Mesodermal cell (in vitro differentiated cells): ENCODE measurements around the gene RPL27A. TPM values are rescaled to one million over a fixed set of nuclear protein-coding genes. Genes with fewer than 3 reads are reported as not detected.
A peak's percentile ranks its signal among the peaks of the same experiment; 100 is the strongest.

Experiments
- H3K27ac ChIP-seq: 2 replicates; pipeline ENCODE4 v1.7.0; 2013; ENCODE audit warnings: mild to moderate bottlenecking, low read depth, low read length, moderate library complexity; ENCODE audit not compliant: severe bottlenecking
- H3K36me3 ChIP-seq: 2 replicates; pipeline ENCODE4 v1.7.1; 2013; ENCODE audit warnings: mild to moderate bottlenecking, low read length, moderate library complexity; ENCODE audit not compliant: control insufficient read depth, insufficient read depth
- H3K4me1 ChIP-seq: one replicate; pipeline ENCODE4 v1.7.1; 2013; ENCODE audit warnings: mild to moderate bottlenecking, low read length; ENCODE audit not compliant: insufficient read depth, control insufficient read depth, poor library complexity, severe bottlenecking
- H3K4me3 ChIP-seq: 2 replicates; pipeline ENCODE4 v1.7.0; 2013; ENCODE audit warnings: low read length, control low read depth, mild to moderate bottlenecking; ENCODE audit not compliant: insufficient read depth, poor library complexity, severe bottlenecking; ENCODE audit errors: extremely low read depth
- H3K9me3 ChIP-seq: 2 replicates; pipeline ENCODE4 v1.7.1; 2013; ENCODE audit warnings: mild to moderate bottlenecking, low read length, moderate library complexity; ENCODE audit not compliant: control insufficient read depth
- WGBS, 2 experiments: methylation state at CpG; one replicate each; pipeline ENCODE4 v1.1.5; 2013; ENCODE audit warnings: missing lambda C conversion rate in 2 of 2; ENCODE audit not compliant: insufficient coverage in 2 of 2; 5-methylcytosine and 5-hydroxymethylcytosine counted together
- polyA plus RNA-seq, 2 experiments: library from polyadenylated mRNA; stranded (reverse); fragments of 50-300 nt; gene quantifications; one replicate each; pipeline ENCODE4 v1.2.3, GENCODE V29; 2013

RPL27A gene
- polyA plus RNA-seq (2013, experiment 1 of 2) = 2,844 TPM
- 2,596 TPM for polyA plus RNA-seq (2013, experiment 2 of 2)

- Histone ChIP-seq H3K4me1 (peaks cover 24% of the 10 kb centered on the region), H3K27ac (peak within 1 kb of the TSS; percentile 88), H3K36me3 (peaks cover 44% of the 10 kb centered on the region), H3K4me3 (peak within 1 kb of the TSS; percentile 99), H3K9me3 (no peaks in the 10 kb centered on the region)
- 0% methylated on average over 50 to 52 of the region's 67 CpGs for WGBS, 2 experiments
These were observed at the start of gene RPL27A, which contains the start of gene TRIM66 for GRCh38 chr11:8682303-8683114. Gene RPL27A, plus strand, starts transcription at chr11:8682792. Its CDS starts 22 bp downstream, at chr11:8682814. Gene TRIM66, minus strand, starts transcription at chr11:8682665. Its CDS starts 10,391 bp downstream, at chr11:8672274.

GRCh38 chr11:8634498-8634897 lies 48.1 kb upstream of the RPL27A start:
- 95 to 100% methylated on average over 3 to 6 of the region's 6 CpGs for WGBS, 2 experiments

GRCh38 chr11:8636127-8636526 lies 46.5 kb upstream of the RPL27A start:
- H3K27ac ChIP-seq = no peak overlapping the region
- H3K9me3 ChIP-seq = peaks cover 11% of the 10 kb centered on the region
- no peaks in the 10 kb centered on the region for H3K4me1 ChIP-seq
- no peak overlapping the region for H3K4me3 ChIP-seq
- peaks cover 41% of the 10 kb centered on the region for H3K36me3 ChIP-seq
- 96 to 97% methylated on average over 2 of the region's 2 CpGs for WGBS, 2 experiments

More at GRCh38 chr11:8634498-8634897, 48.1 kb upstream of the RPL27A start:
- Histone ChIP-seq H3K9me3 (peaks cover 11% of the 10 kb centered on the region), H3K4me1 (peaks cover 7% of the 10 kb centered on the region), H3K36me3 (peaks cover 35% of the 10 kb centered on the region), H3K27ac (no peak overlapping the region), H3K4me3 (no peak overlapping the region)

- WGBS, 2 experiments = no CpG with 5 or more reads among the region's 5 CpGs
- Histone ChIP-seq H3K4me3 (no peak overlapping the region), H3K9me3 (peaks cover 11% of the 10 kb centered on the region), H3K4me1 (no peaks in the 10 kb centered on the region), H3K27ac (no peak overlapping the region), H3K36me3 (peaks cover 47% of the 10 kb centered on the region)
These were observed 44.3 kb upstream of the RPL27A start for GRCh38 chr11:8638300-8638699.

GRCh38 chr11:8639655-8640054 lies 42.9 kb upstream of the RPL27A start:
- Histone ChIP-seq H3K9me3 (peaks cover 11% of the 10 kb centered on the region), H3K4me1 (no peaks in the 10 kb centered on the region), H3K4me3 (no peak overlapping the region), H3K36me3 (peaks cover 42% of the 10 kb centered on the region), H3K27ac (no peak overlapping the region)
- 77 to 100% methylated on average over 2 to 3 of the region's 3 CpGs for WGBS, 2 experiments

GRCh38 chr11:8640267-8640906 lies 42.2 kb upstream of the RPL27A start:
- peaks cover 48% of the 10 kb centered on the region for H3K36me3 ChIP-seq
- no peak overlapping the region for H3K27ac ChIP-seq
- H3K4me3 ChIP-seq = no peak overlapping the region
- peaks cover 11% of the 10 kb centered on the region for H3K9me3 ChIP-seq
- no peaks in the 10 kb centered on the region for H3K4me1 ChIP-seq
- 35 to 43% methylated on average over 3 to 4 of the region's 5 CpGs for WGBS, 2 experiments

GRCh38 chr11:8641332-8641731 lies 41.3 kb upstream of the RPL27A start:
- no peak overlapping the region for H3K4me3 ChIP-seq
- H3K36me3 ChIP-seq = peaks cover 50% of the 10 kb centered on the region
- no peaks in the 10 kb centered on the region for H3K4me1 ChIP-seq
- 93 to 100% methylated on average over 2 of the region's 2 CpGs for WGBS, 2 experiments
- H3K27ac ChIP-seq = no peak overlapping the region
- peaks cover 6% of the 10 kb centered on the region for H3K9me3 ChIP-seq

- Histone ChIP-seq H3K27ac (no peak overlapping the region), H3K36me3 (peaks cover 47% of the 10 kb centered on the region), H3K4me1 (no peaks in the 10 kb centered on the region), H3K4me3 (no peak overlapping the region), H3K9me3 (no peaks in the 10 kb centered on the region)
- WGBS, 2 experiments = 91 to 92% methylated on average over 3 to 5 of the region's 5 CpGs
These were observed 40.3 kb upstream of the RPL27A start for GRCh38 chr11:8642196-8642841.

- no peak overlapping the region for H3K4me3 ChIP-seq
- H3K4me1 ChIP-seq = peaks cover 16% of the 10 kb centered on the region
- H3K9me3 ChIP-seq = no peaks in the 10 kb centered on the region
- H3K27ac ChIP-seq = no peak overlapping the region
- H3K36me3 ChIP-seq = peaks cover 31% of the 10 kb centered on the region
- WGBS, 2 experiments = 100% methylated on average over 1 of the region's 4 CpGs; no CpG with 5 or more reads in 1 of the 2 experiments
These were observed 35.7 kb upstream of the RPL27A start for GRCh38 chr11:8646873-8647272.

GRCh38 chr11:8649361-8649760 lies 33.2 kb upstream of the RPL27A start:
- H3K4me1 ChIP-seq = peaks cover 16% of the 10 kb centered on the region
- H3K36me3 ChIP-seq = peaks cover 25% of the 10 kb centered on the region
- H3K9me3 ChIP-seq = no peaks in the 10 kb centered on the region
- peak overlapping the region; percentile 36 for H3K27ac ChIP-seq
- no peak overlapping the region for H3K4me3 ChIP-seq
- WGBS, 2 experiments = 67 to 71% methylated on average over 1 of the region's 2 CpGs
